ENCODE results near the gene NOC2L. TPM values are rescaled to one million over a fixed set of nuclear protein-coding genes. Genes with fewer than 3 reads are reported as not detected.

Gene NOC2L
- total and polyA plus RNA-seq, 9 of the 15 experiments (the other 6 are each of a cell fraction or from before 2014, with no cell fraction given) = 4.0 to 410 (median 200) TPM

GRCh38 chr1:944341-945325 is 14.4 kb downstream of the NOC2L start:
- Histone ChIP-seq H3K4me1 (replicated peaks in 1 of 2; ENCODE audit: control insufficient read depth in 2 of 2, insufficient read depth in 2 of 2, low read length in 2 of 2) (peaks cover 23 to 86% of the 10 kb centered on the region in 2 experiments), H3K27ac (ENCODE audit: extremely low read depth, low read depth, low read length) (no peak overlapping the region), H3K9ac (ENCODE audit: insufficient read depth in 1 of 2, low read depth in 2 of 2, low read length in 2 of 2) (peak overlapping the region in 1 of 2 experiments; percentile 50; a peak in 1 of 4 replicates), H3K79me2 (ENCODE audit: control insufficient read depth, insufficient read depth, low read length) (no peaks in the 10 kb centered on the region), H3K36me3 (ENCODE audit: control insufficient read depth, insufficient read depth, low read length) (peaks cover 60% of the 10 kb centered on the region; the same call in 2 of the 3 replicates), H3K27me3 (ENCODE audit: control insufficient read depth in 2 of 2, insufficient read depth in 2 of 2, low read length in 2 of 2) (no peaks in the 10 kb centered on the region), H2AFZ (ENCODE audit: low read depth, low read length) (no peak overlapping the region), H3K4me3 (no peak overlapping the region), H3K4me2 (ENCODE audit: insufficient read depth, low read length) (no peak overlapping the region), H3K9me1 (ENCODE audit: control insufficient read depth, insufficient read depth, low read length) (no peaks in the 10 kb centered on the region), H3K9me3 (replicated peaks; ENCODE audit: control insufficient read depth, insufficient read depth, low read depth, low read length) (no peaks in the 10 kb centered on the region), H4K20me1 (replicated peaks; ENCODE audit: control insufficient read depth, insufficient read depth, low read length) (peaks cover 19% of the 10 kb centered on the region; the same call in 1 of the 2 replicates)
- DNase-seq (ENCODE audit: extremely low read depth in 1 of 4, low spot score in 3 of 4) = no peak
- in situ Hi-C loops (cut with MboI) = no loop called here
- WGBS (ENCODE audit: insufficient coverage, low coverage, missing lambda C conversion rate) = 51% methylated on average over 28 of the region's 28 CpGs
- POLR2A ChIA-PET = interaction anchor here (1.6 to 2.3 kb wide), 2 partner anchors 14 to 121 kb away, joined by 4 to 7 read pairs; partner anchors contain the start of gene NOC2L
- FAIRE-seq = no peak
- BruUV-seq (replicated peaks) = TSS peak; percentile 86
- ATAC-seq = no peak
- intact Hi-C loops (cut with micrococcal nuclease) = no loop called here
- CTCF ChIA-PET (ENCODE audit: low intra/inter-chr PET ratio) = no interaction called here
- TF ChIP-seq RBM22 (IDR thresholded peaks at IDR 0.05; ENCODE audit: low read depth, low read length, poor library complexity, severe bottlenecking) (peak; percentile 8), PPARD (CRISPR knock-in tag; IDR thresholded peaks at IDR 0.05) (no peak), ZNF354B (CRISPR knock-in tag; IDR thresholded peaks at IDR 0.05) (no peak), FOXA3 (CRISPR knock-in tag; conservative IDR thresholded peaks at IDR 0.05 in 1 of 2, IDR thresholded peaks at IDR 0.05 in 1 of 2) (no peak), HDAC1 (IDR thresholded peaks at IDR 0.05) (no peak), MTF1 (CRISPR knock-in tag; IDR thresholded peaks at IDR 0.05; ENCODE audit: borderline replicate concordance) (no peak), RHOXF2B (CRISPR knock-in tag; conservative IDR thresholded peaks at IDR 0.05) (no peak)
- TF ChIP-seq, protein P1, sequence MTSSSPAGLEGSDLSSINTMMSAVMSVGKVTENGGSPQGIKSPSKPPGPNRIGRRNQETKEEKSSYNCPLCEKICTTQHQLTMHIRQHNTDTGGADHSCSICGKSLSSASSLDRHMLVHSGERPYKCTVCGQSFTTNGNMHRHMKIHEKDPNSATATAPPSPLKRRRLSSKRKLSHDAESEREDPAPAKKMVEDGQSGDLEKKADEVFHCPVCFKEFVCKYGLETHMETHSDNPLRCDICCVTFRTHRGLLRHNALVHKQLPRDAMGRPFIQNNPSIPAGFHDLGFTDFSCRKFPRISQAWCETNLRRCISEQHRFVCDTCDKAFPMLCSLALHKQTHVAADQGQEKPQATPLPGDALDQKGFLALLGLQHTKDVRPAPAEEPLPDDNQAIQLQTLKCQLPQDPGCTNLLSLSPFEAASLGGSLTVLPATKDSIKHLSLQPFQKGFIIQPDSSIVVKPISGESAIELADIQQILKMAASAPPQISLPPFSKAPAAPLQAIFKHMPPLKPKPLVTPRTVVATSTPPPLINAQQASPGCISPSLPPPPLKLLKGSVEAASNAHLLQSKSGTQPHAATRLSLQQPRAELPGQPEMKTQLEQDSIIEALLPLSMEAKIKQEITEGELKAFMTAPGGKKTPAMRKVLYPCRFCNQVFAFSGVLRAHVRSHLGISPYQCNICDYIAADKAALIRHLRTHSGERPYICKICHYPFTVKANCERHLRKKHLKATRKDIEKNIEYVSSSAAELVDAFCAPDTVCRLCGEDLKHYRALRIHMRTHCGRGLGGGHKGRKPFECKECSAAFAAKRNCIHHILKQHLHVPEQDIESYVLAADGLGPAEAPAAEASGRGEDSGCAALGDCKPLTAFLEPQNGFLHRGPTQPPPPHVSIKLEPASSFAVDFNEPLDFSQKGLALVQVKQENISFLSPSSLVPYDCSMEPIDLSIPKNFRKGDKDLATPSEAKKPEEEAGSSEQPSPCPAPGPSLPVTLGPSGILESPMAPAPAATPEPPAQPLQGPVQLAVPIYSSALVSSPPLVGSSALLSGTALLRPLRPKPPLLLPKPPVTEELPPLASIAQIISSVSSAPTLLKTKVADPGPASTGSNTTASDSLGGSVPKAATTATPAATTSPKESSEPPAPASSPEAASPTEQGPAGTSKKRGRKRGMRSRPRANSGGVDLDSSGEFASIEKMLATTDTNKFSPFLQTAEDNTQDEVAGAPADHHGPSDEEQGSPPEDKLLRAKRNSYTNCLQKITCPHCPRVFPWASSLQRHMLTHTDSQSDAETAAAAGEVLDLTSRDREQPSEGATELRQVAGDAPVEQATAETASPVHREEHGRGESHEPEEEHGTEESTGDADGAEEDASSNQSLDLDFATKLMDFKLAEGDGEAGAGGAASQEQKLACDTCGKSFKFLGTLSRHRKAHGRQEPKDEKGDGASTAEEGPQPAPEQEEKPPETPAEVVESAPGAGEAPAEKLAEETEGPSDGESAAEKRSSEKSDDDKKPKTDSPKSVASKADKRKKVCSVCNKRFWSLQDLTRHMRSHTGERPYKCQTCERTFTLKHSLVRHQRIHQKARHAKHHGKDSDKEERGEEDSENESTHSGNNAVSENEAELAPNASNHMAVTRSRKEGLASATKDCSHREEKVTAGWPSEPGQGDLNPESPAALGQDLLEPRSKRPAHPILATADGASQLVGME (CRISPR knock-in tag; IDR thresholded peaks at IDR 0.05) = no peak
- TF ChIP-seq, protein P2, sequence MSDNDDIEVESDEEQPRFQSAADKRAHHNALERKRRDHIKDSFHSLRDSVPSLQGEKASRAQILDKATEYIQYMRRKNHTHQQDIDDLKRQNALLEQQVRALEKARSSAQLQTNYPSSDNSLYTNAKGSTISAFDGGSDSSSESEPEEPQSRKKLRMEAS (CRISPR knock-in tag; IDR thresholded peaks at IDR 0.05) = peak; percentile 29; the same call in 1 of the 2 replicates
- TF ChIP-seq, protein P3, sequence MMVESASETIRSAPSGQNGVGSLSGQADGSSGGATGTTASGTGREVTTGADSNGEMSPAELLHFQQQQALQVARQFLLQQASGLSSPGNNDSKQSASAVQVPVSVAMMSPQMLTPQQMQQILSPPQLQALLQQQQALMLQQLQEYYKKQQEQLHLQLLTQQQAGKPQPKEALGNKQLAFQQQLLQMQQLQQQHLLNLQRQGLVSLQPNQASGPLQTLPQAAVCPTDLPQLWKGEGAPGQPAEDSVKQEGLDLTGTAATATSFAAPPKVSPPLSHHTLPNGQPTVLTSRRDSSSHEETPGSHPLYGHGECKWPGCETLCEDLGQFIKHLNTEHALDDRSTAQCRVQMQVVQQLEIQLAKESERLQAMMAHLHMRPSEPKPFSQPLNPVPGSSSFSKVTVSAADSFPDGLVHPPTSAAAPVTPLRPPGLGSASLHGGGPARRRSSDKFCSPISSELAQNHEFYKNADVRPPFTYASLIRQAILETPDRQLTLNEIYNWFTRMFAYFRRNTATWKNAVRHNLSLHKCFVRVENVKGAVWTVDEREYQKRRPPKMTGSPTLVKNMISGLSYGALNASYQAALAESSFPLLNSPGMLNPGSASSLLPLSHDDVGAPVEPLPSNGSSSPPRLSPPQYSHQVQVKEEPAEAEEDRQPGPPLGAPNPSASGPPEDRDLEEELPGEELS (CRISPR knock-in tag; IDR thresholded peaks at IDR 0.05; ENCODE audit: borderline replicate concordance) = no peak
